ENCODE data around the gene LYZL6. TPM values are rescaled to one million over a fixed set of nuclear protein-coding genes. Genes with fewer than 3 reads are reported as not detected.

LYZL6 gene
- polyA plus RNA-seq, 1 donor (not counting 4 experiments of a cell fraction or from before 2014, with no cell fraction given) = not detected

DNA sequence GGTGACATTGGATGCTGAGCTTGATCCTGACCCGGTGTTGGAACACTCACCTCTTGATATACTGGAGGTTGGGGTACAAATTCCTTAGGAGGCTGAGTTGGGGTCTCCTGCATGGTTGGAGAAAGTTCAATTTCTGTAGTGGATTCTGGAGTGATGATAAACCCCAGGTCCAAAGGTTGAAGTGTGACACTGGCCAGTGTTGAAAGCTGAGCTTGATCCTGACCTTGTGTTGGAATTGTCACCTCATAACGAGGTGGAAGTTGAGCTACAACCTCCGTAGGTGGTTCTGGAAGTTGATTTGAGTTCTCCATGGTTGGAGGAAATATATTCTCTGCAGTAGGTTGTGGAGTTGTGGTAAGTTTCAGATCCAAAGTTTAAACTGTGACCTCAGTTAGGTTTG lies 34.1 kb downstream of the LYZL6 start:
- H3K4me2 ChIP-seq (ENCODE audit: control insufficient read depth, extremely low read depth, insufficient read depth, low read depth, low read length) = no peak overlapping the region
- no peak overlapping the region for H3K9ac ChIP-seq (ENCODE audit: control insufficient read depth, extremely low read depth, insufficient read depth, low read length)
- dilution Hi-C loops (cut with MboI; ENCODE audit: extremely low pct_ligation_motif_present, low sequenced_read_pairs) = no loop called here
- H3K79me2 ChIP-seq (ENCODE audit: control insufficient read depth, insufficient read depth, low read length) = no peaks in the 10 kb centered on the region
- H2AFZ ChIP-seq (ENCODE audit: control insufficient read depth, low read length) = no peak overlapping the region
- no peaks in the 10 kb centered on the region for H3K9me1 ChIP-seq (ENCODE audit: control insufficient read depth, extremely low read depth, insufficient read depth, low read length)
- H3K27me3 ChIP-seq (ENCODE audit: control insufficient read depth, extremely low read depth, insufficient read depth, low read length) = peaks cover 4% of the 10 kb centered on the region
- H3K36me3 ChIP-seq (ENCODE audit: control insufficient read depth in 2 of 2, extremely low read depth in 1 of 2, insufficient read depth in 2 of 2, low read length in 2 of 2) = no peaks in the 10 kb centered on the region
- H4K20me1 ChIP-seq (ENCODE audit: control insufficient read depth, extremely low read depth, insufficient read depth, low read length) = no peaks in the 10 kb centered on the region
- no peaks in the 10 kb centered on the region for H3K9me3 ChIP-seq (ENCODE audit: control insufficient read depth, low read depth, low read length)
- H3K4me3 ChIP-seq (ENCODE audit: control insufficient read depth in 2 of 3, extremely low read depth in 1 of 3, insufficient read depth in 2 of 3, low read depth in 1 of 3, low read length in 3 of 3) = no peak overlapping the region
- no peaks in the 10 kb centered on the region for H3K4me1 ChIP-seq (ENCODE audit: control insufficient read depth, extremely low read depth, insufficient read depth, low read length)
- DNase-seq (ENCODE audit: low read depth, low spot score) = no peak
- TF ChIP-seq, protein P1, sequence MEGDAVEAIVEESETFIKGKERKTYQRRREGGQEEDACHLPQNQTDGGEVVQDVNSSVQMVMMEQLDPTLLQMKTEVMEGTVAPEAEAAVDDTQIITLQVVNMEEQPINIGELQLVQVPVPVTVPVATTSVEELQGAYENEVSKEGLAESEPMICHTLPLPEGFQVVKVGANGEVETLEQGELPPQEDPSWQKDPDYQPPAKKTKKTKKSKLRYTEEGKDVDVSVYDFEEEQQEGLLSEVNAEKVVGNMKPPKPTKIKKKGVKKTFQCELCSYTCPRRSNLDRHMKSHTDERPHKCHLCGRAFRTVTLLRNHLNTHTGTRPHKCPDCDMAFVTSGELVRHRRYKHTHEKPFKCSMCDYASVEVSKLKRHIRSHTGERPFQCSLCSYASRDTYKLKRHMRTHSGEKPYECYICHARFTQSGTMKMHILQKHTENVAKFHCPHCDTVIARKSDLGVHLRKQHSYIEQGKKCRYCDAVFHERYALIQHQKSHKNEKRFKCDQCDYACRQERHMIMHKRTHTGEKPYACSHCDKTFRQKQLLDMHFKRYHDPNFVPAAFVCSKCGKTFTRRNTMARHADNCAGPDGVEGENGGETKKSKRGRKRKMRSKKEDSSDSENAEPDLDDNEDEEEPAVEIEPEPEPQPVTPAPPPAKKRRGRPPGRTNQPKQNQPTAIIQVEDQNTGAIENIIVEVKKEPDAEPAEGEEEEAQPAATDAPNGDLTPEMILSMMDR (optimal IDR thresholded peaks at IDR 0.05 in 1 of 3, IDR thresholded peaks at IDR 0.05 in 1 of 3, conservative IDR thresholded peaks at IDR 0.05 in 1 of 3; ENCODE audit: extremely low read depth in 1 of 3, insufficient read depth in 2 of 3, low read length in 3 of 3) = no peak
- no peak for TF ChIP-seq EZH2 (IDR thresholded peaks at IDR 0.05; ENCODE audit: low read length)
- FAIRE-seq = no peak
- no peak overlapping the region for H3K27ac ChIP-seq (ENCODE audit: control insufficient read depth, insufficient read depth, low read length)

- H4K20me1 ChIP-seq (ENCODE audit: control insufficient read depth, extremely low read depth, insufficient read depth, low read length) = no peaks in the 10 kb centered on the region
- no peak overlapping the region for H3K27ac ChIP-seq (ENCODE audit: control insufficient read depth, insufficient read depth, low read length)
- H3K79me2 ChIP-seq (ENCODE audit: control insufficient read depth, insufficient read depth, low read length) = no peaks in the 10 kb centered on the region
- no peak overlapping the region for H2AFZ ChIP-seq (ENCODE audit: control insufficient read depth, low read length)
- no peak overlapping the region for H3K4me3 ChIP-seq (ENCODE audit: control insufficient read depth in 2 of 3, extremely low read depth in 1 of 3, insufficient read depth in 2 of 3, low read depth in 1 of 3, low read length in 3 of 3)
- no peaks in the 10 kb centered on the region for H3K4me1 ChIP-seq (ENCODE audit: control insufficient read depth, extremely low read depth, insufficient read depth, low read length)
- H3K36me3 ChIP-seq (ENCODE audit: control insufficient read depth in 2 of 2, extremely low read depth in 1 of 2, insufficient read depth in 2 of 2, low read length in 2 of 2) = no peaks in the 10 kb centered on the region
- no peaks in the 10 kb centered on the region for H3K9me1 ChIP-seq (ENCODE audit: control insufficient read depth, extremely low read depth, insufficient read depth, low read length)
- DNase-seq (ENCODE audit: low read depth, low spot score) (no peak), FAIRE-seq (no peak)
- H3K4me2 ChIP-seq (ENCODE audit: control insufficient read depth, extremely low read depth, insufficient read depth, low read depth, low read length) = no peak overlapping the region
- H3K9ac ChIP-seq (ENCODE audit: control insufficient read depth, extremely low read depth, insufficient read depth, low read length) = no peak overlapping the region
- dilution Hi-C loops (cut with MboI; ENCODE audit: extremely low pct_ligation_motif_present, low sequenced_read_pairs) = no loop called here
- H3K9me3 ChIP-seq (ENCODE audit: control insufficient read depth, low read depth, low read length) = no peaks in the 10 kb centered on the region
- peaks cover 4% of the 10 kb centered on the region for H3K27me3 ChIP-seq (ENCODE audit: control insufficient read depth, extremely low read depth, insufficient read depth, low read length)
- no peak for TF ChIP-seq EZH2 (IDR thresholded peaks at IDR 0.05; ENCODE audit: low read length)
- TF ChIP-seq, protein P1 (optimal IDR thresholded peaks at IDR 0.05 in 1 of 3, IDR thresholded peaks at IDR 0.05 in 1 of 3, conservative IDR thresholded peaks at IDR 0.05 in 1 of 3; ENCODE audit: extremely low read depth in 1 of 3, insufficient read depth in 2 of 3, low read length in 3 of 3) = no peak
Measured at GRCh38 chr17:35907691-35908090, 35.8 kb downstream of the LYZL6 start.
